Activated gamma-delta T cell (primary cell): ENCODE results near the gene GLIS1.

Source experiments
- DNase-seq: peaks from one replicate; lab custom pipeline; 2025; lab: John Stamatoyannopoulos, UW

The GLIS1 gene

GRCh38 chr1:53638360-53639035 is 100.5 kb downstream of the GLIS1 start:
- no peak for DNase-seq

- no peak for DNase-seq
Measured at GRCh38 chr1:53637511-53638359, 101.2 kb downstream of the GLIS1 start.

GRCh38 chr1:53636621-53637171 is 102.3 kb downstream of the GLIS1 start:
- DNase-seq: no peak

GRCh38 chr1:53634571-53634979 is 104.4 kb downstream of the GLIS1 start:
- DNase-seq: no peak

GRCh38 chr1:53633073-53633704 is 105.8 kb downstream of the GLIS1 start:
- no peak for DNase-seq

GRCh38 chr1:53631622-53632310 is 107.2 kb downstream of the GLIS1 start:
- DNase-seq: no peak

- DNase-seq: no peak
Measured at GRCh38 chr1:53629101-53629691, 109.8 kb downstream of the GLIS1 start.

GRCh38 chr1:53628286-53628955 is 110.5 kb downstream of the GLIS1 start:
- DNase-seq: no peak

GRCh38 chr1:53627666-53628065 is 111.3 kb downstream of the GLIS1 start:
- no peak for DNase-seq

GRCh38 chr1:53627031-53627430 is 111.9 kb downstream of the GLIS1 start:
- no peak for DNase-seq

GRCh38 chr1:53626616-53627015 is 112.3 kb downstream of the GLIS1 start:
- DNase-seq: no peak

GRCh38 chr1:53625766-53626520 is 113.0 kb downstream of the GLIS1 start:
- no peak for DNase-seq

- no peak for DNase-seq
Measured at GRCh38 chr1:53625049-53625448, 113.9 kb downstream of the GLIS1 start.

- no peak for DNase-seq
Measured at GRCh38 chr1:53622531-53622930, 116.4 kb downstream of the GLIS1 start.

GRCh38 chr1:53621144-53621543 is 117.8 kb downstream of the GLIS1 start:
- DNase-seq: no peak

- no peak for DNase-seq
Measured at GRCh38 chr1:53620061-53620855, 118.7 kb downstream of the GLIS1 start.

GRCh38 chr1:53619367-53620060 is 119.5 kb downstream of the GLIS1 start:
- no peak for DNase-seq

- DNase-seq: no peak
Measured at GRCh38 chr1:53618500-53619366, 120.2 kb downstream of the GLIS1 start.
